Measurements from ENCODE around the gene LMO1.

Gene LMO1

GRCh38 chr11:8288166-8288772 is 24.6 kb upstream of the LMO1 start:
- no peak for DNase-seq

- no peak for DNase-seq
Observed at GRCh38 chr11:8287703-8288102, 24.0 kb upstream of the LMO1 start.

- DNase-seq, result no peak
Observed at GRCh38 chr11:8287297-8287696, 23.6 kb upstream of the LMO1 start.

- DNase-seq, result no peak
Observed at GRCh38 chr11:8286886-8287285, 23.2 kb upstream of the LMO1 start.

- DNase-seq, result no peak
Observed at GRCh38 chr11:8285796-8286195, 22.1 kb upstream of the LMO1 start.

GRCh38 chr11:8285228-8285627 is 21.6 kb upstream of the LMO1 start:
- no peak for DNase-seq

GRCh38 chr11:8283465-8284230 is 20.0 kb upstream of the LMO1 start:
- DNase-seq, result no peak

GRCh38 chr11:8283100-8283464 is 19.4 kb upstream of the LMO1 start:
- DNase-seq, result no peak

- DNase-seq, result no peak
Observed at GRCh38 chr11:8282631-8283030, 19.0 kb upstream of the LMO1 start.

- no peak for DNase-seq
Observed at GRCh38 chr11:8281266-8281665, 17.6 kb upstream of the LMO1 start.

GRCh38 chr11:8277691-8278090 is 14.0 kb upstream of the LMO1 start:
- no peak for DNase-seq

- no peak for DNase-seq
Observed at GRCh38 chr11:8276528-8276927, 12.8 kb upstream of the LMO1 start.

- no peak for DNase-seq
Observed at GRCh38 chr11:8273287-8273686, 9.6 kb upstream of the LMO1 start.

GRCh38 chr11:8271106-8271886 is 7.6 kb upstream of the LMO1 start:
- DNase-seq, result peak; percentile 7

- no peak for DNase-seq
Observed at GRCh38 chr11:8269636-8270035, 6.0 kb upstream of the LMO1 start.

GRCh38 chr11:8268530-8269400 is 5.1 kb upstream of the LMO1 start:
- peak; percentile 25 for DNase-seq

GRCh38 chr11:8267831-8268529 is 4.3 kb upstream of the LMO1 start:
- peak; percentile 30 for DNase-seq

- peak; percentile 13 for DNase-seq
Observed at GRCh38 chr11:8267280-8267679, 3.6 kb upstream of the LMO1 start.

- peak; percentile 12 for DNase-seq
Observed at GRCh38 chr11:8266246-8267241, 2.9 kb upstream of the LMO1 start.

- peak; percentile 22 for DNase-seq
Observed at GRCh38 chr11:8265681-8266241, 2.1 kb upstream of the LMO1 start.

Data from activated CD4-positive, CD25-positive, alpha-beta regulatory T cell treated with anti-CD3 and anti-CD28 coated beads, Interleukin-2, amount 50 U/mL, for 72 hours (primary cell).